Stimulated activated CD4-positive, alpha-beta T cell treated with anti-CD3 and anti-CD28 coated beads, Interleukin-1b, Interleukin-23, amount 100 ng/mL, for 24 hours (primary cell): ENCODE data around the gene VAV2.

Experiments
- DNase-seq, 4 experiments: peaks; one replicate each; pipeline ENCODE4 v3.0.0-alpha.2; 2020; ENCODE audit warnings: low read depth in 4 of 4, low spot score in 1 of 4

The VAV2 gene

DNA sequence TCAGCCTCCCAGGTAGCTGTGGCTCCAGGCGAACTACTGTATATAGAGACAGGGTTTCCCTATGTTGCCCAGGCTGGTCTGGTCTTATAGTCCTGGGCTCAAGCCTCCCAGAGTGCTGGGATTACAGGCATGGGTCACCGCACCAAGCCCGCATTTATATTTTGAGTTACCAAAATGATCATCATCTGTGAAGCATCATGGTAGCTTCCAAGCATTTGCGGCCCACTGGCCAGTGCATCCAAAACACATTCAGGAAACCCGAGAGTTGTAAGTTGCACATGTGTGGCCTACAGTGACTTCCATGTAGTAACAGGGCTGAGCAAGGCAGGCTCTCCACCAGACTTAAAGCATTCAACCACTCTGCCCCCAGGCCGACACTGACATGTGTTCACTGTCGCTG is 35.4 kb upstream of the VAV2 start:
- DNase-seq: no peak

- DNase-seq: no peak
Observed at GRCh38 chr9:134026981-134027380, 34.9 kb upstream of the VAV2 start.

DNA sequence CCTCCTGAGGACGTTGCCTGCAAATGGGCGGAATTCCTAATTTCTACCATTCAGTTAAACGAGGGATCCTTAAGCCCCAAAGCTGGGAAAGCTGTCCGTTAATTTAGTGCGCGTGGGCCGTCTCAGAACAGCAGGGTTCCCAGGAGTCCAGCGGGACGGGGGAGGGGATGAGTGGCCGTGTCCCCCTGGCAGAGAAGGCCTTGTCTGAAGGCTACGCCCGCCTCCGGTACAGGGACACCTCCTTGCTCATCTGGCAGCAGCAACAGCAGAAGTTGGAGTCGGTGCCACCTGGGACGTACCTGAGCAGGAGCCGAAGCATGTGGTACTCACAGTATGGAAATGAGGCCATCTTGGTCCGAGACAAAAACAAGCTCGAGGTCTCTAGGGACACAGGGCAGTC is 34.5 kb upstream of the VAV2 start:
- DNase-seq: no peak

- peak; percentile 17 to 42 (median 25) for DNase-seq
Observed at GRCh38 chr9:134025606-134026541, 33.8 kb upstream of the VAV2 start.

GRCh38 chr9:134024828-134025605 is 32.9 kb upstream of the VAV2 start, which contains the start of gene BRD3OS:
TSS of gene BRD3OS (plus strand) at chr9:134025481. CDS start at chr9:134026748, 1,267 bp downstream.
- DNase-seq: peak; percentile 72 to 89 (median 80)

DNA sequence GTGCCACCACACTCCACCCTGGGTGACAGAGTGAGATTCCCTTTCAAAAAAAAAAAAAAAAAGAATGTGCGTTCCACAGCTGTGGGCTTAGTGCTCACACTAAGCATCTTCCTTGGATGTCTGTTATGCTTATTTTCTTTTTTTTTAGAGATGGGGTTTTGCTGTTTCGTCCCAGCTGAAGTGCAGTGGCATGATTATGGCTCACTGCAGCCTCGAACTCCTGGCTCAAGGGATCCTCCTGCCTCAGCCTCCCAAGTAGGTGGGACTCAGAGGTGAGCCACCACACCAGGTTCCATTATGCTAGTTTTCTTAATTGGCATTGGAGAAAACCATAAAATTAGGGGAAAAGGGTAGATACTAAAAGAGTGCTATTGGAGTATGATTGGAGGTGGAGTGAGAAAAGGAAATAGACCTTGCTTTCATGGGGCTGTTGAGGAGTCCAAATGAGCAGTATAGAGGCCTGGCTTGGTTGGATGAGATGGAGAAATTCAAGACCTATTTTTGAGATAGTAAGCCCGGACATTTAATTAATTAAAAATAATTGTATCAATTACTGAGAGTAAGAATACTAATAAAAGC is 32.2 kb upstream of the VAV2 start:
- DNase-seq: no peak

DNA sequence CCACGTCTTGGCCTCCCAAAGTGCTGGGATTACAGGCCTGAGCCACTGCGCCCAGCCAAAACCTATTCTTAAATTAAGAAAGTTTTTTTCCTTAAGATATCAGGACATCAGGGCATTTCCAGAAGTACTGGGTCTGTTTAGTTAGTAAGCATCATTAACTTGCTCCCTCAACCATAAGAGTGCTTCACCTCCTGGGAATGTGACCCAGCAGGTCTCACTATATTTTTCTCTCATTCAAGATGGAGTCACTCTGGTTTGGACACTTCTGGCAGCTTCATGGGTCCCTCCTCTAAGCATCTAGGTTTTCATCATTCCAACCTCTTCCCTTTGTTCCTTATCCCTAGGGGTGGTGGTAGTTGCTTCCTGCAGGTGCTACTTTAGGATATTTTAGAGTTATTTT is 22.8 kb upstream of the VAV2 start:
- no peak for DNase-seq

- DNase-seq: no peak
Observed at GRCh38 chr9:134011401-134011800, 19.3 kb upstream of the VAV2 start.

GRCh38 chr9:134010310-134011173 is 18.4 kb upstream of the VAV2 start:
- DNase-seq: no peak

DNA sequence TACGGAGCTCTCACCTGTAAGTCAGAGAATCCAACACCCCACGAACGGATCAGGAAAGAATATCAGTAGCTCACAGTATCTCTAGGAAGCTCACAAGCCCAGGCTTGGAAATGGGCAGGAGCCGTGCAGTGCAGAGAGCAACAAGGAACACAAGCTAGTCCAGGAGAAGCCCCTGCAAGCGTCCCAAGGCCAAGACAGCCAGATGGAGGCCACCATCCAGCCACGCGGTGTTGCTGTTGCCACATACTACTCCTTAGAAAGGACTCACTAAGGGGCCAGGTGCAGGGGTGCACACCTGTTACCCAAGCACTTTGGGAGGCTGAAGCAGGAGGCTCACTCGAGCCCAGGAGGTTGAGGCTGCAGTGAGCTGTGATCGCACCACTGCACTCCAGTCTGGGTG is 15.4 kb upstream of the VAV2 start:
- DNase-seq: no peak

GRCh38 chr9:134007150-134007549 is 15.0 kb upstream of the VAV2 start:
- no peak for DNase-seq

- DNase-seq: no peak
Observed at GRCh38 chr9:134005381-134005780, 13.3 kb upstream of the VAV2 start.

DNA sequence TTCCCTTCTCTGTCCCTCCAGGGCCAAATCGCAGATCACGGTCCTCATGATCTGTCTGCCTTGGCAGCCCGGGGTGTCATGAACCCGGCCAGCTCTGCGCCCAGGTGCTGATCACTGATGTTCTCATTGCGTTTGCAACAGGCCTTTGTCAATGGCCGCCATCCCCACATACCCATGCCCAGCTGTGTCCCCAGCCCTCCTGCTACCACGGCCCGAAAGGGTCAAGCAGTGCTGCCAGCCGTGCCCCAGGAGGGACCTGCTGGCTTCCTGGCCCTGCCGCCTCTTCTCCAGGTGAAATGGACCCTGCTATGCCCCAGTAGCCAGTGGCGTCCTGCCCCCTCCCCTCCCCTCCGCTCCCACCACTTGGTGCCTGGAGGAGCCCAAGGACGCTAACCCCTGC is 12.8 kb upstream of the VAV2 start:
- no peak for DNase-seq

GRCh38 chr9:134004131-134004873 is 12.2 kb upstream of the VAV2 start:
- DNase-seq: no peak

DNA sequence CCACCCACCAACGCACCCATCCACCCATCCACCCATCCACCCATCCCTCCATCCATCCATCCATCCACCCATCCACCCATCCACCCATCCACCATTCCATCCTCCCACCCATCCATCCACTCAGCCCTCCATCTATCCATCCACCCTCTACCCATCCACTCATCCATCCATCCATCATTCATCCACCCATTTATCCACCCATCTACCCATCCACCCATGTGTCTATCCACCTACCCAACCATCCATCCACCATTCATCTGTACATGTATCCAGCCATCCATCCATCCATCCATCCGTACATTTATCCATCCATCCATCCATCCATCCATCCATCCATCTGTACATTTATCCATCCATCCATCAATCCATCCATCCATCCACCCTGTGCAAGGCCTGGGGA is 11.1 kb upstream of the VAV2 start:
- no peak for DNase-seq

DNA sequence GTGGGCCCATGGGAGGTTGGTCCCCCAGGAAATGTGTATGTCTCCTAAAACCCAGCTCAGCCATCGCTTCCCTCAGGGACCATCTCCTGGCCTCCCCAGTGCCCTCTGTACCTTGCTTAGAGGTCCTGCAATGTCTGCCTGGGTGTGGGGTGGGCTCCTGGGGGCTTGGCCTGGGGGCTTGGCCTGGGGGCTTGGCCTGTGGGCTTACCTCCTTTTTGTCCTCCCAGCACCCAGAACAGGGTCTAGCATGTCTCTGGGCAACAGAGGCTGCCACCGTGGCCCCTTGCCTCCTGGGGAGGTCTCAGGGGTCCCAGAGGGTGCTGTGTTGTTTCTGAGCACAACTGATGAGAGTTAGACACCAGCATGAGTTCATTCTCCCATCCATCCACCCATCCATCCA is 10.7 kb upstream of the VAV2 start:
- no peak for DNase-seq

GRCh38 chr9:133999851-134000265 is 7.7 kb upstream of the VAV2 start:
- no peak for DNase-seq

GRCh38 chr9:133998915-133999595 is 6.9 kb upstream of the VAV2 start:
- DNase-seq: no peak

DNA sequence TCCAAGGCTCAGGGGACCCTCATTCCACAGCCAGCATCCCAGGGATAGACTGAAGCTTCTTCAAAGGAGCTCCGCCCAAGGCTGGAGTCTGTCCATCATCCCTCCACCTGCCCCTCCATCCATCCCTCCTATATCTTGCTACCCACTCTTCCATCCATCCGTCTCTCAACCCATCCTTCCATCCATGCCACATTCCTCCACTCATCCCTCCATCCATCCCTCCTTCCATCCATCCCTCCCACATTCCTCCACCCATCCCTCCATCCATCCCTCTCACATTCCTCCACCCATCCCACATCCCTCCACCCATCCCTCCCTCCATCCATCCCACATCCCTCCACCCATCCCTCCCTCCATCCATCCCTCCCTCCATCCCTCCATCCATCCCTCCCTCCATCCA is 5.5 kb upstream of the VAV2 start:
- no peak for DNase-seq
